ENCODE data around the gene CCDC86. TPM values are rescaled to one million over a fixed set of nuclear protein-coding genes. Genes with fewer than 3 reads are reported as not detected.

The CCDC86 gene
- total and polyA plus RNA-seq, 2 experiments from 2014 or later = 16.5 to 30.9 TPM

GRCh38 chr11:60874421-60875365 lies 32.8 kb downstream of the CCDC86 start:
- Histone ChIP-seq H3K4me1 (ENCODE audit: low read depth) (no peaks in the 10 kb centered on the region), H3K4me3 (no peak overlapping the region), H3K27me3 (no peaks in the 10 kb centered on the region), H3K9me3 (ENCODE audit: low read depth) (no peaks in the 10 kb centered on the region), H3K27ac (no peak overlapping the region), H3K36me3 (no peaks in the 10 kb centered on the region)
- TF ChIP-seq, protein P1, sequence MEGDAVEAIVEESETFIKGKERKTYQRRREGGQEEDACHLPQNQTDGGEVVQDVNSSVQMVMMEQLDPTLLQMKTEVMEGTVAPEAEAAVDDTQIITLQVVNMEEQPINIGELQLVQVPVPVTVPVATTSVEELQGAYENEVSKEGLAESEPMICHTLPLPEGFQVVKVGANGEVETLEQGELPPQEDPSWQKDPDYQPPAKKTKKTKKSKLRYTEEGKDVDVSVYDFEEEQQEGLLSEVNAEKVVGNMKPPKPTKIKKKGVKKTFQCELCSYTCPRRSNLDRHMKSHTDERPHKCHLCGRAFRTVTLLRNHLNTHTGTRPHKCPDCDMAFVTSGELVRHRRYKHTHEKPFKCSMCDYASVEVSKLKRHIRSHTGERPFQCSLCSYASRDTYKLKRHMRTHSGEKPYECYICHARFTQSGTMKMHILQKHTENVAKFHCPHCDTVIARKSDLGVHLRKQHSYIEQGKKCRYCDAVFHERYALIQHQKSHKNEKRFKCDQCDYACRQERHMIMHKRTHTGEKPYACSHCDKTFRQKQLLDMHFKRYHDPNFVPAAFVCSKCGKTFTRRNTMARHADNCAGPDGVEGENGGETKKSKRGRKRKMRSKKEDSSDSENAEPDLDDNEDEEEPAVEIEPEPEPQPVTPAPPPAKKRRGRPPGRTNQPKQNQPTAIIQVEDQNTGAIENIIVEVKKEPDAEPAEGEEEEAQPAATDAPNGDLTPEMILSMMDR (IDR thresholded peaks at IDR 0.05; ENCODE audit: low read depth, low read length) = no peak
- DNase-seq (ENCODE audit: low read depth in 1 of 2, low spot score in 1 of 2) = no peak

- DNase-seq (ENCODE audit: low read depth in 1 of 2, low spot score in 1 of 2) = no peak
- Histone ChIP-seq H3K27ac (no peak overlapping the region), H3K4me3 (no peak overlapping the region), H3K4me1 (ENCODE audit: low read depth) (peaks cover under 1% of the 10 kb centered on the region), H3K36me3 (no peaks in the 10 kb centered on the region), H3K9me3 (ENCODE audit: low read depth) (no peaks in the 10 kb centered on the region), H3K27me3 (no peaks in the 10 kb centered on the region)
- TF ChIP-seq, protein P1 (IDR thresholded peaks at IDR 0.05; ENCODE audit: low read depth, low read length) = no peak
Observed at GRCh38 chr11:60875366-60876167, 33.7 kb downstream of the CCDC86 start.

- Histone ChIP-seq H3K27ac (no peak overlapping the region), H3K27me3 (no peaks in the 10 kb centered on the region), H3K4me1 (ENCODE audit: low read depth) (peaks cover 6% of the 10 kb centered on the region), H3K36me3 (no peaks in the 10 kb centered on the region), H3K4me3 (no peak overlapping the region), H3K9me3 (ENCODE audit: low read depth) (no peaks in the 10 kb centered on the region)
- TF ChIP-seq, protein P1 (IDR thresholded peaks at IDR 0.05; ENCODE audit: low read depth, low read length) = no peak
- no peak for DNase-seq (ENCODE audit: low read depth in 1 of 2, low spot score in 1 of 2)
Observed at GRCh38 chr11:60876168-60876485, 34.2 kb downstream of the CCDC86 start.

- TF ChIP-seq, protein P1 (IDR thresholded peaks at IDR 0.05; ENCODE audit: low read depth, low read length) = no peak
- Histone ChIP-seq H3K36me3 (no peaks in the 10 kb centered on the region), H3K9me3 (ENCODE audit: low read depth) (no peaks in the 10 kb centered on the region), H3K4me1 (ENCODE audit: low read depth) (peaks cover 7% of the 10 kb centered on the region), H3K27ac (no peak overlapping the region), H3K4me3 (no peak overlapping the region), H3K27me3 (no peaks in the 10 kb centered on the region)
- no peak for DNase-seq (ENCODE audit: low read depth in 1 of 2, low spot score in 1 of 2)
Observed at GRCh38 chr11:60878245-60879101, 36.6 kb downstream of the CCDC86 start.

DNA sequence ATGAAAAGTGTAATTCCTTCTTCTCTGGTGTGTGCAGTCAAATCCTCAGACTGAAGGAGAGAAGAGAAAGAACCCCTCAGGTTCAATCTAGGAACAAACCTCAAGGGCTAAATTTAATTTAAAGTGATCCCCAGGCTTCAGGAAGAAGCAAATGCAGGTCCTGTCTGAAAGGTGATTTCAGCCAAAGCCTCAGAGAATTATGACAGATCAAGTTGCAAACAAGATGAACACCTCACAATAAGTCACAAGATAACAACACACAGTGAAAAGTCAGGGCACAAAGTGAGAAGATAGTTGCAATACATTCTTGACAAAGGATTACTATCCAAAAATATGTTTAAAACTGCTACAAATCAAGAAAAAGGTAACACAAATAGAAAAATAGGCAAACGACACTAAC lies 37.2 kb downstream of the CCDC86 start:
- TF ChIP-seq, protein P1 (IDR thresholded peaks at IDR 0.05; ENCODE audit: low read depth, low read length) = no peak
- Histone ChIP-seq H3K4me3 (no peak overlapping the region), H3K9me3 (ENCODE audit: low read depth) (no peaks in the 10 kb centered on the region), H3K27ac (no peak overlapping the region), H3K4me1 (ENCODE audit: low read depth) (peaks cover 7% of the 10 kb centered on the region), H3K36me3 (no peaks in the 10 kb centered on the region), H3K27me3 (no peaks in the 10 kb centered on the region)
- DNase-seq (ENCODE audit: low read depth in 1 of 2, low spot score in 1 of 2) = no peak
